Glutamatergic neuron (in vitro differentiated cells): ENCODE data around the gene ABCC11. TPM values are rescaled to one million over a fixed set of nuclear protein-coding genes. Genes with fewer than 3 reads are reported as not detected.

ENCODE experiments used
- DNase-seq: peaks from one replicate; pipeline ENCODE4 v3.0.0; 2022
- H3K27ac Mint-ChIP-seq: one replicate; pipeline ENCODE4 v1.8.0; 2020; ENCODE audit warnings: mild to moderate bottlenecking, mixed read lengths, inconsistent platforms; ENCODE audit not compliant: unreplicated experiment
- H3K27me3 Mint-ChIP-seq: one replicate; pipeline ENCODE4 v1.8.0; 2020; ENCODE audit warnings: mild to moderate bottlenecking, moderate library complexity, mixed read lengths, inconsistent platforms; ENCODE audit not compliant: unreplicated experiment
- H3K36me3 Mint-ChIP-seq: one replicate; pipeline ENCODE4 v1.8.0; 2020; ENCODE audit warnings: mild to moderate bottlenecking, mixed read lengths, inconsistent platforms; ENCODE audit not compliant: unreplicated experiment
- H3K4me1 Mint-ChIP-seq: one replicate; pipeline ENCODE4 v1.8.0; 2020; ENCODE audit warnings: mild to moderate bottlenecking, low read depth, mixed read lengths, inconsistent platforms; ENCODE audit not compliant: unreplicated experiment
- H3K4me3 Mint-ChIP-seq: one replicate; pipeline ENCODE4 v1.8.0; 2020; ENCODE audit warnings: mild to moderate bottlenecking, mixed read lengths, inconsistent platforms; ENCODE audit not compliant: unreplicated experiment
- H3K9me3 Mint-ChIP-seq: one replicate; pipeline ENCODE4 v1.8.0; 2020; ENCODE audit warnings: mild to moderate bottlenecking, moderate library complexity, mixed read lengths, inconsistent platforms; ENCODE audit not compliant: unreplicated experiment
- total RNA-seq: library from RNA; stranded (reverse); fragmentation: NEBNext Ultra II Directional; extraction: Animal tissue kit (Norgen Biotek cat#: 25700); gene quantifications from one replicate; pipeline ENCODE4 v1.2.1, GENCODE V29; 2021; ENCODE audit not compliant: unreplicated experiment
- TF ChIP-seq, protein P1 (sequence below): fragments of 200-600 bp; sonication (generic); IDR thresholded peaks from one replicate; pipeline ENCODE4 v1.5.0; 2021; ENCODE audit not compliant: partially characterized antibody, unreplicated experiment

Gene ABCC11
- total RNA-seq, 1 donor from 2014 or later = not detected

GRCh38 chr16:48194828-48195556, 52.3 kb downstream of the ABCC11 start:
- H3K4me1 Mint-ChIP-seq = no peaks in the 10 kb centered on the region
- no peaks in the 10 kb centered on the region for H3K27me3 Mint-ChIP-seq
- H3K4me3 Mint-ChIP-seq = no peak overlapping the region
- TF ChIP-seq, protein P1, sequence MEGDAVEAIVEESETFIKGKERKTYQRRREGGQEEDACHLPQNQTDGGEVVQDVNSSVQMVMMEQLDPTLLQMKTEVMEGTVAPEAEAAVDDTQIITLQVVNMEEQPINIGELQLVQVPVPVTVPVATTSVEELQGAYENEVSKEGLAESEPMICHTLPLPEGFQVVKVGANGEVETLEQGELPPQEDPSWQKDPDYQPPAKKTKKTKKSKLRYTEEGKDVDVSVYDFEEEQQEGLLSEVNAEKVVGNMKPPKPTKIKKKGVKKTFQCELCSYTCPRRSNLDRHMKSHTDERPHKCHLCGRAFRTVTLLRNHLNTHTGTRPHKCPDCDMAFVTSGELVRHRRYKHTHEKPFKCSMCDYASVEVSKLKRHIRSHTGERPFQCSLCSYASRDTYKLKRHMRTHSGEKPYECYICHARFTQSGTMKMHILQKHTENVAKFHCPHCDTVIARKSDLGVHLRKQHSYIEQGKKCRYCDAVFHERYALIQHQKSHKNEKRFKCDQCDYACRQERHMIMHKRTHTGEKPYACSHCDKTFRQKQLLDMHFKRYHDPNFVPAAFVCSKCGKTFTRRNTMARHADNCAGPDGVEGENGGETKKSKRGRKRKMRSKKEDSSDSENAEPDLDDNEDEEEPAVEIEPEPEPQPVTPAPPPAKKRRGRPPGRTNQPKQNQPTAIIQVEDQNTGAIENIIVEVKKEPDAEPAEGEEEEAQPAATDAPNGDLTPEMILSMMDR = no peak
- H3K9me3 Mint-ChIP-seq = peaks cover 1% of the 10 kb centered on the region
- H3K36me3 Mint-ChIP-seq = peaks cover 4% of the 10 kb centered on the region
- no peak for DNase-seq
- H3K27ac Mint-ChIP-seq = no peak overlapping the region

DNA sequence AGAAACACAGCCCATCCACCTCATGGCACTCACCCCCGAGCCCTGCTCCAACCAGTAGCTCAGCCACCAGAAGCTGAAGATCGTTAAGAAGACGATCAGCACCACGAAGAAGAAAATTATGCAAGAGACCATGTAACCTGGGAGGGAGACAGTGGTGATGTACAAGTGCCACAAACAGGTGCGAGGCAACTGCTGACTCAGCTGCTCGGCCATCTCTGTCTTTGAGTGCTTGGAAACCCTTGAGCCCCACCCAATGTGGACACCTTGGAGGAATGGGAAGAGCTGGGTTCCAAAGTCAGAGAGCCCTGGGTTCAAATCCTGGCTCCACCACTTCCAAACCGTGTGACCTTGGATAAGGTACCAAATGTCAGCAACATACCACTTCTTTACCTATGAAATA, 53.5 kb downstream of the ABCC11 start:
- TF ChIP-seq, protein P1 = no peak
- Mint-ChIP-seq H3K4me1 (no peaks in the 10 kb centered on the region), H3K4me3 (no peak overlapping the region), H3K27me3 (peaks cover 1% of the 10 kb centered on the region), H3K36me3 (peaks cover 4% of the 10 kb centered on the region), H3K27ac (no peak overlapping the region), H3K9me3 (peaks cover 3% of the 10 kb centered on the region)
- DNase-seq = no peak

- TF ChIP-seq, protein P1 = no peak
- Mint-ChIP-seq H3K27ac (no peak overlapping the region), H3K4me3 (no peak overlapping the region), H3K36me3 (no peaks in the 10 kb centered on the region), H3K27me3 (peaks cover 1% of the 10 kb centered on the region), H3K4me1 (no peaks in the 10 kb centered on the region), H3K9me3 (peaks cover 1% of the 10 kb centered on the region)
- DNase-seq = no peak
These were observed 58.8 kb downstream of the ABCC11 start for GRCh38 chr16:48188449-48189102.

DNA sequence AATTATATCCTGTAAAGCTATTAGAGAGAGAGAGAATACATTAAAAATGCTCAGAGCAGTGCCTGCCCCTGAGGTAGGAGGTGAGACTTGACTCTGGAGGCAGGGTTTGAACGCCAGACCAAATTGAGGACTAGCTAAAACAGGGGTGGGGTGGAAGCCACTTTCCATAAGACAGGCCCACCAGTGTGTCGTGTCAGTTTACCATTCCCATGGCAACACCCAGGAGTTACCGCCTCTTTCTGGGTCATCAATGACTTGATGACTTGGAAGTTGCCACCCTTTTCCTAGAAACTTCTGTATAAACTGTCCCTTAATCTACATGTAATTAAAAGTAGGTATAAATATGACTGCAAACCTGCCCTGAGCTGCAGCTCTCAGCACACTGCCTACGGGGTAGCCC, 59.6 kb downstream of the ABCC11 start:
- Mint-ChIP-seq H3K27ac (no peak overlapping the region), H3K4me3 (no peak overlapping the region), H3K4me1 (no peaks in the 10 kb centered on the region), H3K27me3 (peaks cover 1% of the 10 kb centered on the region), H3K9me3 (peaks cover 1% of the 10 kb centered on the region), H3K36me3 (no peaks in the 10 kb centered on the region)
- DNase-seq = no peak
- TF ChIP-seq, protein P1 = no peak

GRCh38 chr16:48184681-48185080, 62.7 kb downstream of the ABCC11 start:
- Mint-ChIP-seq H3K4me3 (no peak overlapping the region), H3K27ac (no peak overlapping the region), H3K36me3 (no peaks in the 10 kb centered on the region), H3K4me1 (peaks cover 3% of the 10 kb centered on the region), H3K27me3 (peaks cover 1% of the 10 kb centered on the region), H3K9me3 (peaks cover 1% of the 10 kb centered on the region)
- TF ChIP-seq, protein P1 = no peak
- DNase-seq = no peak
